ENCODE data around the gene MSI1.
A peak's percentile ranks its signal among the peaks of the same experiment; 100 is the strongest.

Gene MSI1

GRCh38 chr12:120327593-120327992 lies 41.4 kb downstream of the MSI1 start, which contains the start of gene PLA2G1B:
Gene PLA2G1B (minus strand): TSS chr12:120327779. CDS start chr12:120327753, 26 bp downstream.
- Histone ChIP-seq H3K27ac (ENCODE audit: low read depth, low read length) (no peak within 1 kb of the TSS), H3K9ac (ENCODE audit: low read depth in 1 of 2, low read length in 2 of 2) (no peak within 1 kb of the TSS), H3K9me3 (ENCODE audit: control insufficient read depth in 1 of 2, low read length in 2 of 2) (no peaks in the 10 kb centered on the region), H3K27me3 (ENCODE audit: control insufficient read depth in 1 of 2, insufficient read depth in 2 of 2, low read length in 2 of 2) (no peaks in the 10 kb centered on the region), H3K36me3 (ENCODE audit: control insufficient read depth in 1 of 2, insufficient read depth in 2 of 2, low read length in 2 of 2) (no peaks in the 10 kb centered on the region), H3K4me1 (ENCODE audit: control insufficient read depth in 1 of 2, insufficient read depth in 2 of 2, low read length in 2 of 2) (peaks cover 16 to 18% of the 10 kb centered on the region in 2 donors), H3K4me3 (ENCODE audit: low read depth in 1 of 2, low read length in 2 of 2) (no peak within 1 kb of the TSS)

GRCh38 chr12:120324841-120325417 lies 44.0 kb downstream of the MSI1 start:
- H3K4me1 ChIP-seq (ENCODE audit: control insufficient read depth in 1 of 2, insufficient read depth in 2 of 2, low read length in 2 of 2): peaks cover 20 to 23% of the 10 kb centered on the region in 2 donors
- no peaks in the 10 kb centered on the region for H3K27me3 ChIP-seq (ENCODE audit: control insufficient read depth in 1 of 2, insufficient read depth in 2 of 2, low read length in 2 of 2)
- H3K9me3 ChIP-seq (ENCODE audit: control insufficient read depth in 1 of 2, low read length in 2 of 2): no peaks in the 10 kb centered on the region
- H3K9ac ChIP-seq (ENCODE audit: low read depth in 1 of 2, low read length in 2 of 2): peak overlapping the region in 1 of 2 donors; percentile 66
- no peak overlapping the region for H3K27ac ChIP-seq (ENCODE audit: low read depth, low read length)
- no peaks in the 10 kb centered on the region for H3K36me3 ChIP-seq (ENCODE audit: control insufficient read depth in 1 of 2, insufficient read depth in 2 of 2, low read length in 2 of 2)
- peak overlapping the region in 1 of 2 donors; percentile 91 for H3K4me3 ChIP-seq (ENCODE audit: low read depth in 1 of 2, low read length in 2 of 2)

- Histone ChIP-seq H3K9ac (ENCODE audit: low read depth in 1 of 2, low read length in 2 of 2) (no peak overlapping the region), H3K36me3 (ENCODE audit: control insufficient read depth in 1 of 2, insufficient read depth in 2 of 2, low read length in 2 of 2) (no peaks in the 10 kb centered on the region), H3K9me3 (ENCODE audit: control insufficient read depth in 1 of 2, low read length in 2 of 2) (no peaks in the 10 kb centered on the region), H3K4me3 (ENCODE audit: low read depth in 1 of 2, low read length in 2 of 2) (no peak overlapping the region), H3K4me1 (ENCODE audit: control insufficient read depth in 1 of 2, insufficient read depth in 2 of 2, low read length in 2 of 2) (peaks cover 22 to 23% of the 10 kb centered on the region in 2 donors), H3K27ac (ENCODE audit: low read depth, low read length) (no peak overlapping the region), H3K27me3 (ENCODE audit: control insufficient read depth in 1 of 2, insufficient read depth in 2 of 2, low read length in 2 of 2) (no peaks in the 10 kb centered on the region)
These were observed 45.2 kb downstream of the MSI1 start for GRCh38 chr12:120323772-120324171.

GRCh38 chr12:120321382-120322202 lies 47.4 kb downstream of the MSI1 start:
- no peaks in the 10 kb centered on the region for H3K9me3 ChIP-seq (ENCODE audit: control insufficient read depth in 1 of 2, low read length in 2 of 2)
- H3K9ac ChIP-seq (ENCODE audit: low read depth in 1 of 2, low read length in 2 of 2): peak overlapping the region; percentile 6 to 27
- peak overlapping the region; percentile 32 for H3K27ac ChIP-seq (ENCODE audit: low read depth, low read length)

GRCh38 chr12:120317224-120318105 lies 51.5 kb downstream of the MSI1 start:
- H3K4me1 ChIP-seq (ENCODE audit: control insufficient read depth in 1 of 2, insufficient read depth in 2 of 2, low read length in 2 of 2): peaks cover 21 to 27% of the 10 kb centered on the region in 2 donors
- H3K4me3 ChIP-seq (ENCODE audit: low read depth in 1 of 2, low read length in 2 of 2): peak overlapping the region; percentile 83 to 93
- H3K36me3 ChIP-seq (ENCODE audit: control insufficient read depth in 1 of 2, insufficient read depth in 2 of 2, low read length in 2 of 2): no peaks in the 10 kb centered on the region
- peak overlapping the region; percentile 87 for H3K27ac ChIP-seq (ENCODE audit: low read depth, low read length)
- H3K9ac ChIP-seq (ENCODE audit: low read depth in 1 of 2, low read length in 2 of 2): peak overlapping the region; percentile 93 to 97
- no peaks in the 10 kb centered on the region for H3K9me3 ChIP-seq (ENCODE audit: control insufficient read depth in 1 of 2, low read length in 2 of 2)
- H3K27me3 ChIP-seq (ENCODE audit: control insufficient read depth in 1 of 2, insufficient read depth in 2 of 2, low read length in 2 of 2): no peaks in the 10 kb centered on the region

More at GRCh38 chr12:120321382-120322202, 47.4 kb downstream of the MSI1 start:
- Histone ChIP-seq H3K4me3 (ENCODE audit: low read depth in 1 of 2, low read length in 2 of 2) (no peak overlapping the region), H3K4me1 (ENCODE audit: control insufficient read depth in 1 of 2, insufficient read depth in 2 of 2, low read length in 2 of 2) (peaks cover 25 to 32% of the 10 kb centered on the region in 2 donors), H3K36me3 (ENCODE audit: control insufficient read depth in 1 of 2, insufficient read depth in 2 of 2, low read length in 2 of 2) (no peaks in the 10 kb centered on the region), H3K27me3 (ENCODE audit: control insufficient read depth in 1 of 2, insufficient read depth in 2 of 2, low read length in 2 of 2) (no peaks in the 10 kb centered on the region)

- H3K4me1 ChIP-seq (ENCODE audit: control insufficient read depth in 1 of 2, insufficient read depth in 2 of 2, low read length in 2 of 2): peaks cover 15 to 21% of the 10 kb centered on the region in 2 donors
- peak overlapping the region; percentile 93 to 97 for H3K9ac ChIP-seq (ENCODE audit: low read depth in 1 of 2, low read length in 2 of 2)
- H3K36me3 ChIP-seq (ENCODE audit: control insufficient read depth in 1 of 2, insufficient read depth in 2 of 2, low read length in 2 of 2): no peaks in the 10 kb centered on the region
- H3K4me3 ChIP-seq (ENCODE audit: low read depth in 1 of 2, low read length in 2 of 2): peak overlapping the region; percentile 83 to 93
- no peaks in the 10 kb centered on the region for H3K9me3 ChIP-seq (ENCODE audit: control insufficient read depth in 1 of 2, low read length in 2 of 2)
- H3K27me3 ChIP-seq (ENCODE audit: control insufficient read depth in 1 of 2, insufficient read depth in 2 of 2, low read length in 2 of 2): no peaks in the 10 kb centered on the region
- peak overlapping the region; percentile 87 for H3K27ac ChIP-seq (ENCODE audit: low read depth, low read length)
These were observed 52.2 kb downstream of the MSI1 start for GRCh38 chr12:120316798-120317223.

- peaks cover 4 to 9% of the 10 kb centered on the region in 2 donors for H3K4me1 ChIP-seq (ENCODE audit: control insufficient read depth in 1 of 2, insufficient read depth in 2 of 2, low read length in 2 of 2)
- no peak overlapping the region for H3K27ac ChIP-seq (ENCODE audit: low read depth, low read length)
These were observed 54.7 kb downstream of the MSI1 start for GRCh38 chr12:120314220-120314619.

GRCh38 chr12:120301962-120302815 lies 66.8 kb downstream of the MSI1 start, which contains the start of gene SIRT4:
Gene SIRT4 (plus strand): TSS chr12:120302321. CDS start chr12:120303562, 1,241 bp downstream.
- no peaks in the 10 kb centered on the region for H3K9me3 ChIP-seq (ENCODE audit: control insufficient read depth in 1 of 2, low read length in 2 of 2)
- H3K4me1 ChIP-seq (ENCODE audit: control insufficient read depth in 1 of 2, insufficient read depth in 2 of 2, low read length in 2 of 2): no peaks in the 10 kb centered on the region
- peak within 1 kb of the TSS; percentile 73 to 94 for H3K9ac ChIP-seq (ENCODE audit: low read depth in 1 of 2, low read length in 2 of 2)
- H3K27me3 ChIP-seq (ENCODE audit: control insufficient read depth in 1 of 2, insufficient read depth in 2 of 2, low read length in 2 of 2): no peaks in the 10 kb centered on the region
- no peaks in the 10 kb centered on the region for H3K36me3 ChIP-seq (ENCODE audit: control insufficient read depth in 1 of 2, insufficient read depth in 2 of 2, low read length in 2 of 2)
- H3K27ac ChIP-seq (ENCODE audit: low read depth, low read length): peak within 1 kb of the TSS; percentile 30
- H3K4me3 ChIP-seq (ENCODE audit: low read depth in 1 of 2, low read length in 2 of 2): peak within 1 kb of the TSS; percentile 96 to 97

More at GRCh38 chr12:120314220-120314619, 54.7 kb downstream of the MSI1 start:
- H3K9ac ChIP-seq (ENCODE audit: low read depth in 1 of 2, low read length in 2 of 2): no peak overlapping the region
- H3K9me3 ChIP-seq (ENCODE audit: control insufficient read depth in 1 of 2, low read length in 2 of 2): no peaks in the 10 kb centered on the region
- no peak overlapping the region for H3K4me3 ChIP-seq (ENCODE audit: low read depth in 1 of 2, low read length in 2 of 2)
- H3K36me3 ChIP-seq (ENCODE audit: control insufficient read depth in 1 of 2, insufficient read depth in 2 of 2, low read length in 2 of 2): no peaks in the 10 kb centered on the region
- H3K27me3 ChIP-seq (ENCODE audit: control insufficient read depth in 1 of 2, insufficient read depth in 2 of 2, low read length in 2 of 2): no peaks in the 10 kb centered on the region

Measured in duodenal mucosa (tissue), 2 donors.